GM12878 (cell line): ENCODE data around the gene DUS1L. TPM values are rescaled to one million over a fixed set of nuclear protein-coding genes. Genes with fewer than 3 reads are reported as not detected.

ENCODE experiments used
- ATAC-seq: fragments of 200-7000 bp; cut with Tn5 transposase; 3 replicates; pipeline ENCODE4 v1.9.1; 2020; ENCODE audit warnings: mild to moderate bottlenecking, moderate library complexity
- BruUV-seq: library from RNA; stranded (reverse); fragments of 400-500 nt; replicated peaks from 2 replicates; lab custom pipeline; 2021; lab: Mats Ljungman, UMichigan
- CTCF ChIA-PET: fragments of 300-600 bp; sonication (Branson Sonifier 250); formaldehyde crosslinking; extraction: SDS; loops from one replicate; lab custom pipeline; 2021; ENCODE audit warnings: inconsistent platforms; lab: Yijun Ruan, JAX
- POLR2A ChIA-PET: fragments of 350-600 bp; formaldehyde crosslinking; extraction: SDS; loops from one replicate; lab custom pipeline; 2021; ENCODE audit warnings: inconsistent platforms; lab: Charles Lee
- RAD21 ChIA-PET: fragments of 300-600 bp; sonication (Branson Sonifier 250); formaldehyde crosslinking; loops from one replicate; lab custom pipeline; 2023; ENCODE audit warnings: antibody characterized with exemption; ENCODE audit not compliant: unreplicated experiment; lab: Charles Lee
- SMC1A ChIA-PET: fragments of 300-600 bp; sonication (Branson Sonifier 250); formaldehyde crosslinking; loops from one replicate; lab custom pipeline; 2023; ENCODE audit not compliant: unreplicated experiment, uncharacterized antibody; lab: Charles Lee
- DNase-seq: peaks from one replicate; pipeline ENCODE4 v3.0.0-alpha.2; 2011; ENCODE audit warnings: low read depth, low spot score
- FAIRE-seq: peaks from 3 replicates; lab custom pipeline; 2011; peaks lifted over from hg19 to GRCh38; lab: Jason Lieb, UNC
- H2AFZ ChIP-seq: 2 replicates; pipeline ENCODE4 v1.6.0; 2011; ENCODE audit warnings: low read depth, low read length, control low read depth; ENCODE audit not compliant: control insufficient read depth
- H3K27ac ChIP-seq: 2 replicates; pipeline ENCODE4 v1.5.1; 2011; ENCODE audit warnings: control low read depth; ENCODE audit not compliant: control insufficient read depth, insufficient read depth
- H3K27me3 ChIP-seq, 2 experiments: replicated peaks in 1 of 2; 2 replicates each; pipeline versions ENCODE4 v1.6.0 to v1.6.1; 2011; ENCODE audit warnings: low read length in 1 of 2; ENCODE audit not compliant: control insufficient read depth in 2 of 2, insufficient read depth in 2 of 2
- H3K36me3 ChIP-seq, 2 experiments: 2 replicates each; pipeline ENCODE4 v1.5.1; 2011; ENCODE audit warnings: low read length in 1 of 2; ENCODE audit not compliant: control insufficient read depth in 2 of 2, insufficient read depth in 2 of 2
- H3K4me1 ChIP-seq: 2 replicates; pipeline ENCODE4 v1.6.1; 2011; ENCODE audit warnings: mild to moderate bottlenecking, low read length, moderate library complexity, mixed read lengths; ENCODE audit not compliant: control insufficient read depth, insufficient read depth
- H3K4me2 ChIP-seq: 2 replicates; pipeline ENCODE4 v1.6.0; 2011; ENCODE audit warnings: control low read depth; ENCODE audit not compliant: control insufficient read depth, insufficient read depth
- H3K4me3 ChIP-seq: fragments of 200-600 bp; sonication (generic); 2 replicates; pipeline ENCODE4 v1.5.1; 2016
- H3K79me2 ChIP-seq: 2 replicates; pipeline ENCODE4 v1.6.0; 2011; ENCODE audit warnings: low read length; ENCODE audit not compliant: control insufficient read depth, insufficient read depth
- H3K9ac ChIP-seq: 2 replicates; pipeline ENCODE4 v1.8.0; 2011; ENCODE audit warnings: low read length, control low read depth, mixed read lengths; ENCODE audit not compliant: control insufficient read depth, insufficient read depth
- H3K9me3 ChIP-seq: replicated peaks from 3 replicates; pipeline ENCODE4 v1.5.1; 2011; ENCODE audit warnings: mild to moderate bottlenecking, low read length; ENCODE audit not compliant: control insufficient read depth, insufficient read depth
- H4K20me1 ChIP-seq: 2 replicates; pipeline ENCODE4 v1.6.0; 2011; ENCODE audit not compliant: control insufficient read depth, insufficient read depth
- KDM1A ChIP-seq: fragments of 200-600 bp; sonication (generic); IDR thresholded peaks from 2 replicates; pipeline ENCODE4 v1.6.1; 2016; ENCODE audit warnings: borderline replicate concordance
- PAX8 ChIP-seq: fragments of 450-650 bp; IDR thresholded peaks from 2 replicates; pipeline ENCODE4 v1.6.1; 2017; ENCODE audit warnings: mild to moderate bottlenecking, moderate library complexity
- YBX1 ChIP-seq: fragments of 450-650 bp; IDR thresholded peaks from 2 replicates; pipeline ENCODE4 v1.6.1; 2016; ENCODE audit warnings: antibody characterized with exemption
- ZBTB33 ChIP-seq: fragments of 450-650 bp; IDR thresholded peaks from 2 replicates; pipeline ENCODE4 v1.6.1; 2017; ENCODE audit warnings: mild to moderate bottlenecking
- ZBTB40 ChIP-seq: fragments of 450-650 bp; IDR thresholded peaks from 2 replicates; pipeline ENCODE4 v1.6.1; 2016; ENCODE audit warnings: mild to moderate bottlenecking, moderate library complexity, borderline replicate concordance
- WGBS: methylation state at CpG from one replicate; pipeline ENCODE4 v1.1.6; 2016; ENCODE audit warnings: low lambda C conversion rate; ENCODE audit not compliant: insufficient replicate concordance, insufficient coverage; ENCODE audit errors: missing lambda C conversion rate; 5-methylcytosine and 5-hydroxymethylcytosine counted together
- in situ Hi-C: fragments of 300-500 bp; cut with MboI; formaldehyde crosslinking; loops from 9 replicates; pipeline ENCODE4 v1.14.3; 2018; ENCODE audit warnings: mixed read lengths
- intact Hi-C: fragments of 100-400 bp; cut with micrococcal nuclease; formaldehyde crosslinking; loops from one replicate; pipeline ENCODE4 v1.14.2; 2022; ENCODE audit not compliant: unreplicated experiment
- polyA plus RNA-seq, 11 experiments: library from polyadenylated mRNA; depleted of rRNA in 4 of 11; unstranded in 6 of 11; stranded (reverse) in 5 of 11; fragments of >200 nt; fragmentation: Nextera tagmentation in 4 of 11; fragmentation: Illumina TruSeq in 1 of 11; extraction: Ambion mirVana in 4 of 11; extraction: Trizol in 1 of 11; gene quantifications; 1 replicate in 1 of 11; 2 replicates in 10 of 11; pipeline versions ENCODE4 v1.2.1 to v1.2.3, GENCODE V29; 2011 to 2016; ENCODE audit warnings: inconsistent platforms in 2 of 11, missing spikeins in 2 of 11, low read depth in 1 of 11
- total RNA-seq, 4 experiments: library from RNA; depleted of rRNA in 3 of 4; stranded (reverse); fragments of >200 nt in 3 of 4; fragmentation: Illumina TruSeq in 1 of 4; extraction: Trizol in 1 of 4; gene quantifications; 2 replicates each; pipeline versions ENCODE4 v1.2.1 to v1.2.3, GENCODE V29; 2013 to 2021

Gene DUS1L
- total and polyA plus RNA-seq, 10 of the 15 experiments (the other 5 are each of a cell fraction or from before 2014, with no cell fraction given): 6.1 to 157 (median 44.5) TPM

- Histone ChIP-seq H4K20me1 (no peaks in the 10 kb centered on the region), H3K4me3 (no peak overlapping the region), H3K27me3 (no peaks in the 10 kb centered on the region), H3K4me1 (no peaks in the 10 kb centered on the region), H3K4me2 (no peak overlapping the region), H3K9ac (no peak overlapping the region), H3K79me2 (no peaks in the 10 kb centered on the region), H3K9me3 (no peaks in the 10 kb centered on the region), H3K36me3 (no peaks in the 10 kb centered on the region), H3K27ac (no peak overlapping the region), H2AFZ (no peak overlapping the region)
- RAD21 ChIA-PET: no interaction called here
- TF ChIP-seq YBX1: no peak
- no peak for TF ChIP-seq PAX8
- no peak for TF ChIP-seq ZBTB33
- TF ChIP-seq KDM1A: no peak
- no peak for TF ChIP-seq ZBTB40
- 74% methylated on average over 14 of the region's 14 CpGs for WGBS
- CTCF ChIA-PET: no interaction called here
- SMC1A ChIA-PET: no interaction called here
- no peak for DNase-seq
- POLR2A ChIA-PET: no interaction called here
- FAIRE-seq: no peak
- intact Hi-C loops (no loop called here), in situ Hi-C loops (no loop called here)
- BruUV-seq: no TSS peak
- ATAC-seq: no peak
Measured at GRCh38 chr17:82045936-82046484, 19.6 kb downstream of the DUS1L start.
